Measurements from ENCODE around the gene ZDHHC22.

Gene ZDHHC22

DNA sequence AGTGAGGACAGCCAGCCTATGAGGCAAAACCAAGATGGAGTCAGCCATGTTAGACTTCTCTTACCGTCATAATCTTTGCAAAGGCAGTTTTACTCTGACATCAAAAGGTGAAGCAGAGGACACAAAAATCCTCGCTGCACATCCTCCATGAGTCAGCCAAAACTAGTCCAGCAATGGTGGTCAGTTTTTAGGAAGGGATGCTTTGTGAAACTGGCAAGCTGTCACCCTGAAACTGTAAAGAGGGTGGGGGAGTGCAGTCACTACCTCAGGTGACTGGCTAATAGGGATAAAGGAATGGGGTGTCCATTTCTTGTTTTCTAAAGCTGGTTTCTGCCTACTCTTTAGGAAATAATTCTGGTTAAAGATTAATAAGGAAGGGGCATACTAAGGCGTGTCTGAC is 48.9 kb downstream of the ZDHHC22 start:
- Mint-ChIP-seq H3K4me3 (no peak overlapping the region), H3K9me3 (peaks cover 14% of the 10 kb centered on the region), H3K27me3 (ENCODE audit: low read depth) (peaks cover 11% of the 10 kb centered on the region), H3K4me1 (ENCODE audit: low read depth) (peaks cover 24% of the 10 kb centered on the region), H3K36me3 (ENCODE audit: low read depth) (peaks cover 4% of the 10 kb centered on the region), H3K27ac (no peak overlapping the region)

- peaks cover 16% of the 10 kb centered on the region for H3K4me1 Mint-ChIP-seq (ENCODE audit: low read depth)
- H3K27me3 Mint-ChIP-seq (ENCODE audit: low read depth) = peaks cover 13% of the 10 kb centered on the region
- H3K27ac Mint-ChIP-seq = no peak overlapping the region
- peaks cover 4% of the 10 kb centered on the region for H3K36me3 Mint-ChIP-seq (ENCODE audit: low read depth)
- no peak overlapping the region for H3K4me3 Mint-ChIP-seq
- peaks cover 14% of the 10 kb centered on the region for H3K9me3 Mint-ChIP-seq
Observed at GRCh38 chr14:77091518-77091917, 50.1 kb downstream of the ZDHHC22 start.

DNA sequence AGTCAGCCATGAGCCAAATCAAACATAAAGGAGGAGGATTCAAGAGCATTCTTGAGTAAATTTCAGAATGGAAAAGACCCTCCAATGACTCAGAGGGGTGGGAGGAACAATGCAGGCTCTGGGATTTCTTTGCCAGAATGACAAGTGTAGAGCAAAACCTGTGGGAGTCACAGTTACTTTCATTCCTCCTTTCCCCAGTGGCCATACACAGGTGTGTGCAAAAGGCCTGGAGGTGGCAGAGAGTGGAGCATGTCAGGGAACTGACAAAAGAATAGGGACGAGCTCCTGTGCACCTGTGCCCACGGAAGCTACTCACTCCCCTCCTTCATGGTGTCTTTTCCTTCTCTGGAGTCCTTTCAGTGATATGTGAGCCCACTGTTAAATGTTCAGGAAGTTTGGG is 52.9 kb downstream of the ZDHHC22 start:
- Mint-ChIP-seq H3K4me3 (no peak overlapping the region), H3K9me3 (peaks cover 14% of the 10 kb centered on the region), H3K27me3 (ENCODE audit: low read depth) (peaks cover 18% of the 10 kb centered on the region), H3K36me3 (ENCODE audit: low read depth) (peaks cover 4% of the 10 kb centered on the region), H3K27ac (no peak overlapping the region), H3K4me1 (ENCODE audit: low read depth) (peaks cover 9% of the 10 kb centered on the region)

- H3K36me3 Mint-ChIP-seq (ENCODE audit: low read depth) = peaks cover 4% of the 10 kb centered on the region
- peaks cover 9% of the 10 kb centered on the region for H3K4me1 Mint-ChIP-seq (ENCODE audit: low read depth)
- peaks cover 14% of the 10 kb centered on the region for H3K9me3 Mint-ChIP-seq
- no peak overlapping the region for H3K4me3 Mint-ChIP-seq
- peaks cover 19% of the 10 kb centered on the region for H3K27me3 Mint-ChIP-seq (ENCODE audit: low read depth)
- no peak overlapping the region for H3K27ac Mint-ChIP-seq
Observed at GRCh38 chr14:77088219-77088618, 53.4 kb downstream of the ZDHHC22 start.

DNA sequence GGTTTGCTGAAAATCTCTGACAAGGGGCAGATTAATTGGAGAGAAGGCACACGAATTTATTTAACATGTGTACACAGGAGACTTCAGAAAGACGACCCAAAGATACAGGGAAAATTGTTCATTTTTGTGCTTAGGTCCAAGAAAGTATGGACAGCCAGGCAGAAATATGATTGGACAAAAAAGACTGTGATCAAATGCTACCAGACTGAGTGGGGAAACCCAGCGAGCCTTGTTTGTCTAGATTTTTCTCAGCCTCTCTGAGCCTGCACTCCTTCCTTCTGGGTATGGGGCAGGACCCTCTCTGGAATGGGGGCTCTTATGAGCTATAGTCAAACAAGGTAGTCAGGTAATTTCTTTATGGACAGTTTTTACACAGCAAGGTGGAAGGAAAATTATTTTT is 54.0 kb downstream of the ZDHHC22 start:
- no peak overlapping the region for H3K27ac Mint-ChIP-seq
- H3K27me3 Mint-ChIP-seq (ENCODE audit: low read depth) = peaks cover 22% of the 10 kb centered on the region
- peaks cover 14% of the 10 kb centered on the region for H3K9me3 Mint-ChIP-seq
- peaks cover 11% of the 10 kb centered on the region for H3K4me1 Mint-ChIP-seq (ENCODE audit: low read depth)
- H3K4me3 Mint-ChIP-seq = no peak overlapping the region
- peaks cover 4% of the 10 kb centered on the region for H3K36me3 Mint-ChIP-seq (ENCODE audit: low read depth)

DNA sequence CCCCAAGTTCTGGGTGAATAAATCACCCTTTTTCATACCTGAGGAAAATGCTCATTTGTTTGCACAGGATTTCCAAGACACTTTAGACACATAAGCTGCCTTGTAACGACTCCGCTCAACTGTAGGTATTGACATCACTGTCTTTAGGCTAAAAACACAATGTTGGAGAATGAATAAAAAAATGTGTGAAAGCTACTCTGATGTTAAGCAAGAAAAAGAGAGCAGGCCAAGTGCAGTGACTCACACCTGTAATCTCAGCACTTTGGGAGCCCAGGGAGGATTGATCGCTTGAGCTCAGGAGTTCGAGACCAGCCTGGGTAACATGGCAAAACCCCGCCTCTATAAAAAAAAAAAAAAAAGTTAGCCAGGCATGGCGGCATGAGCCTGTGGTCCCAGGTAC is 54.6 kb downstream of the ZDHHC22 start:
- Mint-ChIP-seq H3K4me1 (ENCODE audit: low read depth) (peaks cover 11% of the 10 kb centered on the region), H3K27me3 (ENCODE audit: low read depth) (peaks cover 26% of the 10 kb centered on the region), H3K9me3 (peaks cover 14% of the 10 kb centered on the region)

DNA sequence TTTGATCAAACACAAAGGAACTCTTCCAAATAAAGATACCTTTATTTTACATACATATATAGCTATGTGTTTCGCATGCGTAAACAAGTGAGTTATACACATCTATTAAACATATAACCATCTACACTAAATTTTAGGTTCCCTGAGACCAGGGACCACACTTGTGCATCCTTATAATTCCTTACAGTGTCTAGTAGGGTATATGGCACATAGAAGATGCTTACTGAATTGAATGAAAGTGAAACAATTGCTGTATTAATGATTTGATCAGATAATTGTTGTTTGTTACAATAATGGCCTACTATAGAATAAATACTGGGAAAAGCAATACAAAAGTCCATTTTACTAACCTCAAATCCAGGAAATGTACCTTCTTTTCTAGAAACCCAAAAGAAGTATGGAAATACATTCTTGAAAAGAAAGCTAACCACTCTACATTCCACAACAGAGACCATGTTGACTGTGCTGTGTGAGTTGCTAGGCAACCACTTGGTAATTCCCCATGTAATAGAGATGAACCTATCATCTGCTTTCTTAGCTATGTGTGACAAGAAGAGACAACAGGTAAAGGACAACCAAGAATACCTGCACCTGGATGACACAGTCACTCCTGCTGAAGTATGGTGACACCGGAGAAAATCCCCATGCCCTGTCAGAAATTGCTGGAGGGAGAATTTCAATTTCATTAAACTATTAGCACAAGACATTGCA is 55.4 kb downstream of the ZDHHC22 start:
- Mint-ChIP-seq H3K4me1 (ENCODE audit: low read depth) (peaks cover 11% of the 10 kb centered on the region), H3K4me3 (no peak overlapping the region), H3K9me3 (peaks cover 7% of the 10 kb centered on the region), H3K27ac (no peak overlapping the region), H3K36me3 (ENCODE audit: low read depth) (no peaks in the 10 kb centered on the region), H3K27me3 (ENCODE audit: low read depth) (peaks cover 27% of the 10 kb centered on the region)

More for the DNA sequence above, 54.6 kb downstream of the ZDHHC22 start:
- Mint-ChIP-seq H3K27ac (no peak overlapping the region), H3K4me3 (no peak overlapping the region), H3K36me3 (ENCODE audit: low read depth) (peaks cover 4% of the 10 kb centered on the region)

- Mint-ChIP-seq H3K4me1 (ENCODE audit: low read depth) (peaks cover 11% of the 10 kb centered on the region), H3K4me3 (no peak overlapping the region), H3K27me3 (ENCODE audit: low read depth) (peaks cover 27% of the 10 kb centered on the region), H3K36me3 (ENCODE audit: low read depth) (no peaks in the 10 kb centered on the region), H3K27ac (no peak overlapping the region), H3K9me3 (peaks cover under 1% of the 10 kb centered on the region)
Observed at GRCh38 chr14:77085538-77085937, 56.1 kb downstream of the ZDHHC22 start.

GRCh38 chr14:77084985-77085384 is 56.6 kb downstream of the ZDHHC22 start:
- Mint-ChIP-seq H3K27ac (no peak overlapping the region), H3K27me3 (ENCODE audit: low read depth) (peaks cover 27% of the 10 kb centered on the region), H3K4me1 (ENCODE audit: low read depth) (peaks cover 11% of the 10 kb centered on the region)

DNA sequence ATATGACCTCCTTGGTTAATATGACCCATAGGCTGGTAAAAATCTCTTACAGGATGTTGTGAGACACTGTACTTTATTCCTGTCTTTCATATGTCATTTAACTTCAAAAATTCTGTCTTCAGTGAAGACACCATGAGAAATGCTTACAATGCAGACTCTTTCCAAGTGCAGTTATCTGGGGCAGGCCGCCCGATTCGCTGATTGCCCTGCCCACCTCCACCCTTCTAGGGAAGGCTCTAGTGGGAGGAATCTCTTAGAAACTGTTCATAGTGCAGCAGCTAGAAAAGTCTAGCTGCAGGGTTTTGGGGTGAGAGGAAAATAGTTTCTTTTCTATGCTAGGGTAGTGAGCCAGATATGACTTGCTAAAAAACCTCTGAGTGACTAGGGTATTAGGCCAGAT is 58.5 kb downstream of the ZDHHC22 start:
- Mint-ChIP-seq H3K4me1 (ENCODE audit: low read depth) (peaks cover 7% of the 10 kb centered on the region), H3K27me3 (ENCODE audit: low read depth) (peaks cover 20% of the 10 kb centered on the region), H3K9me3 (peaks cover 7% of the 10 kb centered on the region), H3K36me3 (ENCODE audit: low read depth) (no peaks in the 10 kb centered on the region), H3K4me3 (no peak overlapping the region), H3K27ac (no peak overlapping the region)

More at GRCh38 chr14:77084985-77085384, 56.6 kb downstream of the ZDHHC22 start:
- H3K36me3 Mint-ChIP-seq (ENCODE audit: low read depth) = no peaks in the 10 kb centered on the region
- H3K4me3 Mint-ChIP-seq = no peak overlapping the region
- peaks cover 3% of the 10 kb centered on the region for H3K9me3 Mint-ChIP-seq

- H3K4me3 Mint-ChIP-seq = no peak overlapping the region
- peaks cover 15% of the 10 kb centered on the region for H3K27me3 Mint-ChIP-seq (ENCODE audit: low read depth)
- H3K36me3 Mint-ChIP-seq (ENCODE audit: low read depth) = no peaks in the 10 kb centered on the region
- peaks cover 4% of the 10 kb centered on the region for H3K4me1 Mint-ChIP-seq (ENCODE audit: low read depth)
- peaks cover 7% of the 10 kb centered on the region for H3K9me3 Mint-ChIP-seq
- H3K27ac Mint-ChIP-seq = no peak overlapping the region
Observed at GRCh38 chr14:77082356-77082755, 59.2 kb downstream of the ZDHHC22 start.
